Adrenal gland (tissue), 5 donors: ENCODE data around the gene FILIP1.

ENCODE experiments used
- CTCF ChIP-seq, 6 experiments: fragments of 450-650 bp in 4 of 6; fragments of 200-600 bp in 2 of 6; sonication (generic) in 1 of 6; IDR thresholded peaks; 1 replicate in 5 of 6; 2 replicates in 1 of 6; pipeline versions ENCODE4 v1.5.1 to v1.8.0; 2016 to 2021; ENCODE audit warnings: antibody characterized with exemption in 6 of 6, mild to moderate bottlenecking in 2 of 6, moderate library complexity in 1 of 6
- POLR2A ChIP-seq, 2 donors: fragments of 450-650 bp; IDR thresholded peaks; one replicate each; pipeline ENCODE4 v1.6.1; 2017; ENCODE audit warnings: antibody characterized with exemption in 2 of 2, mild to moderate bottlenecking in 2 of 2, moderate library complexity in 1 of 2
- donor health status: DM: no; HTN: no; CAD: no.

- TF ChIP-seq CTCF (IDR thresholded peaks at IDR 0.05) (no peak), POLR2A (IDR thresholded peaks at IDR 0.05) (no peak)
These were observed 6.0 kb upstream of the FILIP1 start for GRCh38 chr6:75499640-75500039.
